Activated gamma-delta T cell treated with Interleukin-2 at 50 U/mL for 16 hours (primary cell): ENCODE results near the gene TMED3.
"Not testable (repeated sequence)": the region's sequence is repeated elsewhere in the genome, so short reads cannot be mapped to it uniquely, and the experiment has no call there.

Experiments
- DNase-seq: peaks from one replicate; pipeline ENCODE4 v3.0.0-alpha.2; 2020

TMED3 gene

GRCh38 chr15:79319973-79320372 lies 9.1 kb downstream of the TMED3 start:
- not testable (repeated sequence) for DNase-seq

- no peak for DNase-seq
These were observed 11.0 kb downstream of the TMED3 start for GRCh38 chr15:79321876-79322275.

- DNase-seq, result no peak
These were observed 11.4 kb downstream of the TMED3 start for GRCh38 chr15:79322306-79322705.

- DNase-seq, result no peak
These were observed 12.0 kb downstream of the TMED3 start for GRCh38 chr15:79322945-79323344.

- DNase-seq, result no peak
These were observed 18.3 kb downstream of the TMED3 start for GRCh38 chr15:79329171-79329611.

GRCh38 chr15:79332824-79333510 lies 22.1 kb downstream of the TMED3 start:
- no peak for DNase-seq

GRCh38 chr15:79337591-79337990 lies 26.7 kb downstream of the TMED3 start:
- no peak for DNase-seq

GRCh38 chr15:79339588-79340314 lies 28.8 kb downstream of the TMED3 start:
- no peak for DNase-seq

GRCh38 chr15:79340315-79340602 lies 29.3 kb downstream of the TMED3 start:
- no peak for DNase-seq

- no peak for DNase-seq
These were observed 30.5 kb downstream of the TMED3 start for GRCh38 chr15:79341396-79341795.

- DNase-seq, result no peak
These were observed 38.6 kb downstream of the TMED3 start for GRCh38 chr15:79349525-79349924.

GRCh38 chr15:79352206-79352605 lies 41.3 kb downstream of the TMED3 start:
- no peak for DNase-seq

GRCh38 chr15:79357566-79357965 lies 46.7 kb downstream of the TMED3 start:
- DNase-seq, result no peak

GRCh38 chr15:79358069-79358468 lies 47.2 kb downstream of the TMED3 start:
- DNase-seq, result no peak

GRCh38 chr15:79364571-79365240 lies 53.8 kb downstream of the TMED3 start:
- no peak for DNase-seq

- no peak for DNase-seq
These were observed 54.9 kb downstream of the TMED3 start for GRCh38 chr15:79365765-79366164.

- DNase-seq, result no peak
These were observed 55.8 kb downstream of the TMED3 start for GRCh38 chr15:79366691-79367090.

- no peak for DNase-seq
These were observed 59.8 kb downstream of the TMED3 start for GRCh38 chr15:79370716-79371115.

- DNase-seq, result no peak
These were observed 60.7 kb downstream of the TMED3 start for GRCh38 chr15:79371591-79371990.

GRCh38 chr15:79372428-79372827 lies 61.5 kb downstream of the TMED3 start:
- DNase-seq, result no peak
